D721Med (cell line): Measurements from ENCODE around the gene ALOX15B.

Experiments used
- DNase-seq: peaks from one replicate; pipeline ENCODE4 v3.0.0; 2011; ENCODE audit warnings: low spot score; ENCODE audit not compliant: insufficient read length
- FAIRE-seq: peaks from 2 replicates; lab custom pipeline; 2011; peaks lifted over from hg19 to GRCh38; lab: Jason Lieb, UNC
- TF ChIP-seq, protein P1 (sequence below): IDR thresholded peaks from 2 replicates; pipeline ENCODE4 v1.5.1; 2012; ENCODE audit warnings: mild to moderate bottlenecking, control low read depth; ENCODE audit not compliant: insufficient read depth; ENCODE audit errors: missing control alignments

The ALOX15B gene

DNA sequence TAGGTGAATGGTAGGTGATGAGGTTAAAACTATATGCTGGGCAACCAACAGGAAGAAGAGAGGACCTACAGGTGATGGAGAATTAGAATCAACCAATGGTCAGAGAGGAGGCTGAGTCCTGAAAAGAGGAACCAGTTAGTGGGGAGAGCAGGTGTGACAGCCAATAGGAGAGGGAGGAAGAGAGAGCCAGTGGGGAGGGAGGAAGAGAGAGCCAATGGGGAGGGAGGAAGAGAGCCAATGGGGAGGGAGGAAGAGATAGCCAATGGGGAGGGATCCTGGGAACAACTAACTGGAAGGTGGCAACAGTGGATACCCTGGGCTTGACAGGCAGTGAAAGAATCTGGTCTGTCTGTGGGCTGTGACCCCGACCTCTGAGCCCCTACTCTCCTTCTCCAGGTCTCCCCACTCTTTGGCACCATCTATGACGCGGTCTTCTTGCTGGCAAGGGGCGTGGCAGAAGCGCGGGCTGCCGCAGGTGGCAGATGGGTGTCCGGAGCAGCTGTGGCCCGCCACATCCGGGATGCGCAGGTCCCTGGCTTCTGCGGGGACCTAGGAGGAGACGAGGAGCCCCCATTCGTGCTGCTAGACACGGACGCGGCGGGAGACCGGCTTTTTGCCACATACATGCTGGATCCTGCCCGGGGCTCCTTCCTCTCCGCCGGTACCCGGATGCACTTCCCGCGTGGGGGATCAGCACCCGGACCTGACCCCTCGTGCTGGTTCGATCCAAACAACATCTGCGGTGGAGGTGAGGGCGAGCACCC lies 32.7 kb upstream of the ALOX15B start:
- no peak for DNase-seq
- TF ChIP-seq, protein P1, sequence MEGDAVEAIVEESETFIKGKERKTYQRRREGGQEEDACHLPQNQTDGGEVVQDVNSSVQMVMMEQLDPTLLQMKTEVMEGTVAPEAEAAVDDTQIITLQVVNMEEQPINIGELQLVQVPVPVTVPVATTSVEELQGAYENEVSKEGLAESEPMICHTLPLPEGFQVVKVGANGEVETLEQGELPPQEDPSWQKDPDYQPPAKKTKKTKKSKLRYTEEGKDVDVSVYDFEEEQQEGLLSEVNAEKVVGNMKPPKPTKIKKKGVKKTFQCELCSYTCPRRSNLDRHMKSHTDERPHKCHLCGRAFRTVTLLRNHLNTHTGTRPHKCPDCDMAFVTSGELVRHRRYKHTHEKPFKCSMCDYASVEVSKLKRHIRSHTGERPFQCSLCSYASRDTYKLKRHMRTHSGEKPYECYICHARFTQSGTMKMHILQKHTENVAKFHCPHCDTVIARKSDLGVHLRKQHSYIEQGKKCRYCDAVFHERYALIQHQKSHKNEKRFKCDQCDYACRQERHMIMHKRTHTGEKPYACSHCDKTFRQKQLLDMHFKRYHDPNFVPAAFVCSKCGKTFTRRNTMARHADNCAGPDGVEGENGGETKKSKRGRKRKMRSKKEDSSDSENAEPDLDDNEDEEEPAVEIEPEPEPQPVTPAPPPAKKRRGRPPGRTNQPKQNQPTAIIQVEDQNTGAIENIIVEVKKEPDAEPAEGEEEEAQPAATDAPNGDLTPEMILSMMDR, result no peak
- no peak for FAIRE-seq

DNA sequence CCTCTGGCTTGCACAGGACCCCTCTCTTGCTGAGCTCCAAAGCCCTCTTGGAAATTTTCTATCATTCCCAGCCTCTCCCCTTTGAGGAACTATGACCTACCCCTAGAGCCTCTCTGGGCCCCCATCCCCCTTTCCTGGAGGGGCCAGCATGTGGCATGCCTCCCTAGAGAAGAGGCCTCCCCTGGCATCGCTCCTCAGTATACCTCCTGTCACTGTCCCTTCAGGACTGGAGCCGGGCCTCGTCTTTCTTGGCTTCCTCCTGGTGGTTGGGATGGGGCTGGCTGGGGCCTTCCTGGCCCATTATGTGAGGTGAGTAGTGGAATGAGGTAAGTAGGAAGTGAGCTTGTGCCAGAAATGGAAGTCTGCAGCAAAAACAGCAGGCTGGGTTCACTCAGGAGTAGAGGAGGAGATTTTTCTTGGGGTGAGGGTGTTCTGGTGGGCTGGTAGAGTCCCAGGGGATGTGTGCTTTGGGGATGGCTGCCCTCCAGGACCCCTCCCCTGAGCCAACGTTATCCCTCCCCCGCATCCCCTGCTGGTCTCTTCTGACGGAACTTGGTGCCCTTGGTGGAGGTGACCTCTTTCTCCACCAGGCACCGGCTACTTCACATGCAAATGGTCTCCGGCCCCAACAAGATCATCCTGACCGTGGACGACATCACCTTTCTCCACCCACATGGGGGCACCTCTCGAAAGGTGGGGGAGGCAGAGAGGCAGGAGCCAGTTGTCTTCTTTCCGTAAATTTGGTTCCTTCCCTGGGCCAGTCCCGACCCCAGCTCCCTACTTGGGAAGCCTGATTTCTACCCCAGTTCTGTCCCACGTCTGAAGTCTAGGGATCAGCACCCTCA lies 31.8 kb upstream of the ALOX15B start:
- no peak for FAIRE-seq
- TF ChIP-seq, protein P1, result no peak
- no peak for DNase-seq

DNA sequence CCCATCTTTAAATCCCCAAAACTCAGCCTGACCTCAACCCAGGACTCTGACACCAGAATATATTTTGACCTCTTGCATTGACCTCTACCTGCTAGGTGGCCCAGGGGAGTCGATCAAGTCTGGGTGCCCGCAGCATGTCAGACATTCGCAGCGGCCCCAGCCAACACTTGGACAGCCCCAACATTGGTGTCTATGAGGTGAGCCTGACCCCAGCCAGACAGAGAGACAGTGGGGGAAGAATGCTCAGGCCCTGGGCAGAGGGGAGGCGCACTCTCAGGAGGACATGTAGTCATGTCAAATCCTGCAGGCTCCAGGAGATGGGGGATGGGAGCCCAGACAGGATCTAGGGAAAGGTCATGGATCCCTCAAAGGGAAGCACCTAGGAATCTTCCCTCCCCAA lies 31.0 kb upstream of the ALOX15B start:
- FAIRE-seq, result no peak
- DNase-seq, result no peak
- TF ChIP-seq, protein P1, result no peak

DNA sequence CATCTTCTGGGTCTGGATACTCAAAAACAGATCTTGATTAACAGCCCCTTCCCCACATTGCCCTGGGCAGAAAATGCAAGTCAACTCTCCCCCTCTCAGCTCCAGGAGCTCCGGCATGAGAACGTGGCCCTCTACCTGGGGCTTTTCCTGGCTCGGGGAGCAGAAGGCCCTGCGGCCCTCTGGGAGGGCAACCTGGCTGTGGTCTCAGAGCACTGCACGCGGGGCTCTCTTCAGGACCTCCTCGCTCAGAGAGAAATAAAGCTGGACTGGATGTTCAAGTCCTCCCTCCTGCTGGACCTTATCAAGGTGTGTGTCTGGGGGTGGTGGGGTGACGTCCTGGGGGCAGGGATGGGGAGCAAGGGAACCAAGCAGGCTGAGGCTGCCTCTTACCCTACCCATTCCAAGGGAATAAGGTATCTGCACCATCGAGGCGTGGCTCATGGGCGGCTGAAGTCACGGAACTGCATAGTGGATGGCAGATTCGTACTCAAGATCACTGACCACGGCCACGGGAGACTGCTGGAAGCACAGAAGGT lies 26.7 kb upstream of the ALOX15B start:
- DNase-seq (no peak), FAIRE-seq (no peak)
- TF ChIP-seq, protein P1, result no peak

DNA sequence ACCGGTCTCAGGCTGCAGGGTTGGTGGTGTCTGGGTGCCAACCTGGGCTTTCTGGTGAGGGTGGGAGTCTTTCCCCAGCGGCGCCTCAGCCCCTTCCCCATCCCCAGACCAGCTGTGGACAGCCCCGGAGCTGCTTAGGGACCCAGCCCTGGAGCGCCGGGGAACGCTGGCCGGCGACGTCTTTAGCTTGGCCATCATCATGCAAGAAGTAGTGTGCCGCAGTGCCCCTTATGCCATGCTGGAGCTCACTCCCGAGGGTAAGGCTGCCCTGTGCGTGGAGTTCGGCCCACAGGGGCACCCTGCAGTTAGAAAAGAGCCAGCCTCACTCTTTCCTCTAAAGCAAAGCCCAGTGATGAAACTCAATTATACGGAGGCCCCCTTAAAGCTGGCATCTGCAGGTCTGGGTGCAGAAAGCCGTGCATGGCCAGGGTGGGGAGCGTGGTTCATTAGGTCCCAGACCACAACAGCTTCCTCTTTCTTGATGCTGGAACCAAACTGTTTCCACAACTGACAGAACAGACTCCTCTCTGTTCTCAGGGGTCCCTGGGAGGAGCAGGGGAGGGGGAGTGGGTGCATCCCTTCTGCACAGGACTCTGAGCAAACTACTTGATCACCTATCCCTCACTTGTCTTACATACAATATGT lies 25.7 kb upstream of the ALOX15B start:
- TF ChIP-seq, protein P1, result no peak
- DNase-seq (no peak), FAIRE-seq (no peak)

DNA sequence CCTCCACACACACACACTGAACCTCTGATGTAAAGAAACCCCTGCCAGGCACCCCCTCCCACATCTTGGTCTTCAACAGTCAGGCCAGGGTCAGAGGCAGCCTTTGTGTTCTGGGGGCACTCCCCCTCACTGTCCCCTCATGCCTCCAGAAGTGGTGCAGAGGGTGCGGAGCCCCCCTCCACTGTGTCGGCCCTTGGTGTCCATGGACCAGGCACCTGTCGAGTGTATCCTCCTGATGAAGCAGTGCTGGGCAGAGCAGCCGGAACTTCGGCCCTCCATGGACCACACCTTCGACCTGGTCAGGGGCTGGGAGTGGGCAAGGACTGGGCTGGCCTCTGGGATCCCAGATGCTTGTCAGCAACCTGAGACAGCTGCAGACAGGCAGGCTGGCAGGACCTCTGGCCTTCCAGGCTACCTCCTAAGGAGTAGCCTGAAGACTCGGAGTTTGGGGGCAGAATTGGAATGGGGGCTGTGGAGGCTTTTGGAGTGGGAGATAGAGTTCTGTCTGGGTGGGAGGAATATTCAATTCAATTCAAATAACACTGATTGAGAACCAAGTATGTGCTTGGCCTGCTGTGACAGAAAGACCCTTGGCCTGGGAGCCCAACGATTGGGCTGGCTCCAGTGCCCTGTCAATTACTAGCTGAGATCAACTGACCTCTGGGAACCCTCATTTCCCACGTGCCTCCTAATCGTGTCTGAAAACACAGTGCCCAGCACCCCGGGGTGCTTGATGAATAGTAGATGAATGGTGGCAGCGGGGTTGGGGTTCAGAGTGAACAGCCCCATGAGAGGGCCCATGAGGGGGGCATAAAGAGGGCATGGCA lies 24.9 kb upstream of the ALOX15B start:
- TF ChIP-seq, protein P1, result no peak
- FAIRE-seq (no peak), DNase-seq (no peak)
